Epithelial cell of esophagus (primary cell): ENCODE data around the gene TMEM121B.

Source experiments
- DNase-seq: peaks from one replicate; pipeline ENCODE4 v3.0.0; 2010; ENCODE audit warnings: low read depth
- H3K4me3 ChIP-seq: 2 replicates; pipeline ENCODE4 v1.5.1; 2011; ENCODE audit warnings: mild to moderate bottlenecking, low read length, control low read depth
- CTCF ChIP-seq: IDR thresholded peaks from 2 replicates; pipeline ENCODE4 v1.5.1; 2011; ENCODE audit warnings: low read depth, mild to moderate bottlenecking, low read length, control low read depth, inconsistent platforms; ENCODE audit not compliant: insufficient read depth; ENCODE audit errors: missing control alignments

TMEM121B gene

GRCh38 chr22:17130199-17130598 lies 9.0 kb upstream of the TMEM121B start:
- DNase-seq: no peak
- TF ChIP-seq CTCF: no peak
- H3K4me3 ChIP-seq: no peak overlapping the region

- DNase-seq: peak; percentile 13
- no peak for TF ChIP-seq CTCF
- no peak overlapping the region for H3K4me3 ChIP-seq
Observed at GRCh38 chr22:17120711-17121232, 388 bp downstream of the TMEM121B start.

- DNase-seq: peak; percentile 57
- TF ChIP-seq CTCF: no peak
- no peak overlapping the region for H3K4me3 ChIP-seq
Observed at GRCh38 chr22:17120281-17120680, 879 bp downstream of the TMEM121B start.

GRCh38 chr22:17119481-17120202 lies 1.5 kb downstream of the TMEM121B start:
- no peak for DNase-seq
- TF ChIP-seq CTCF: no peak

GRCh38 chr22:17118342-17118741 lies 2.8 kb downstream of the TMEM121B start:
- no peak for TF ChIP-seq CTCF
- no peak overlapping the region for H3K4me3 ChIP-seq
- DNase-seq: no peak

More at GRCh38 chr22:17119481-17120202, 1.5 kb downstream of the TMEM121B start:
- no peak overlapping the region for H3K4me3 ChIP-seq

GRCh38 chr22:17117890-17118289 lies 3.3 kb downstream of the TMEM121B start:
- no peak overlapping the region for H3K4me3 ChIP-seq
- no peak for TF ChIP-seq CTCF
- no peak for DNase-seq

- no peak for DNase-seq
- TF ChIP-seq CTCF: no peak
- H3K4me3 ChIP-seq: no peak overlapping the region
Observed at GRCh38 chr22:17117400-17117799, 3.8 kb downstream of the TMEM121B start.
